Upper lobe of left lung (tissue), 4 donors: ENCODE measurements around the gene PDGFD.

Experiments used
- EP300 ChIP-seq, 4 donors: sonication (generic); formaldehyde crosslinking; IDR thresholded peaks; one replicate each; pipeline ENCODE4 v1.5.1; 2017; ENCODE audit warnings: antibody characterized with exemption in 4 of 4, control low read depth in 2 of 4
- POLR2A ChIP-seq, 4 donors: fragments of 450-650 bp; IDR thresholded peaks; one replicate each; pipeline ENCODE4 v1.5.1; 2016 to 2017; ENCODE audit warnings: antibody characterized with exemption in 4 of 4, mild to moderate bottlenecking in 2 of 4
- POLR2AphosphoS5 ChIP-seq, 2 donors: sonication (generic); formaldehyde crosslinking; IDR thresholded peaks; one replicate each; pipeline ENCODE4 v1.5.1; 2017; ENCODE audit warnings: antibody characterized with exemption in 2 of 2
- TF ChIP-seq, protein P1 (sequence below), 6 experiments: fragments of 450-650 bp in 4 of 6; fragments of 200-600 bp in 2 of 6; sonication (generic) in 2 of 6; IDR thresholded peaks; one replicate each; pipeline ENCODE4 v1.5.1; 2016 to 2019; ENCODE audit warnings: antibody characterized with exemption in 6 of 6

GRCh38 chr11:103926990-103927389, 237.0 kb downstream of the PDGFD start:
- TF ChIP-seq, protein P1, sequence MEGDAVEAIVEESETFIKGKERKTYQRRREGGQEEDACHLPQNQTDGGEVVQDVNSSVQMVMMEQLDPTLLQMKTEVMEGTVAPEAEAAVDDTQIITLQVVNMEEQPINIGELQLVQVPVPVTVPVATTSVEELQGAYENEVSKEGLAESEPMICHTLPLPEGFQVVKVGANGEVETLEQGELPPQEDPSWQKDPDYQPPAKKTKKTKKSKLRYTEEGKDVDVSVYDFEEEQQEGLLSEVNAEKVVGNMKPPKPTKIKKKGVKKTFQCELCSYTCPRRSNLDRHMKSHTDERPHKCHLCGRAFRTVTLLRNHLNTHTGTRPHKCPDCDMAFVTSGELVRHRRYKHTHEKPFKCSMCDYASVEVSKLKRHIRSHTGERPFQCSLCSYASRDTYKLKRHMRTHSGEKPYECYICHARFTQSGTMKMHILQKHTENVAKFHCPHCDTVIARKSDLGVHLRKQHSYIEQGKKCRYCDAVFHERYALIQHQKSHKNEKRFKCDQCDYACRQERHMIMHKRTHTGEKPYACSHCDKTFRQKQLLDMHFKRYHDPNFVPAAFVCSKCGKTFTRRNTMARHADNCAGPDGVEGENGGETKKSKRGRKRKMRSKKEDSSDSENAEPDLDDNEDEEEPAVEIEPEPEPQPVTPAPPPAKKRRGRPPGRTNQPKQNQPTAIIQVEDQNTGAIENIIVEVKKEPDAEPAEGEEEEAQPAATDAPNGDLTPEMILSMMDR (IDR thresholded peaks at IDR 0.05), result no peak
- no peak for TF ChIP-seq POLR2A (IDR thresholded peaks at IDR 0.05)
- no peak for TF ChIP-seq EP300 (IDR thresholded peaks at IDR 0.05)
- no peak for TF ChIP-seq POLR2AphosphoS5 (IDR thresholded peaks at IDR 0.05)
